Coronary artery (tissue), 2 donors: Measurements from ENCODE around the gene BMPR1A.

Experiments used
- DNase-seq: peaks from one replicate; pipeline ENCODE4 v3.0.0-alpha.2; 2017; ENCODE audit warnings: low spot score
- H3K27ac ChIP-seq, 2 donors: fragments of 200-600 bp; sonication (generic); one replicate each; pipeline ENCODE4 v1.5.1; 2016 to 2019
- H3K4me3 ChIP-seq: fragments of 200-600 bp; sonication (generic); 2 replicates; pipeline ENCODE4 v1.5.1; 2016; ENCODE audit warnings: mild to moderate bottlenecking, moderate library complexity
- TF ChIP-seq, protein P1 (sequence below): fragments of 200-600 bp; sonication (generic); IDR thresholded peaks from one replicate; pipeline ENCODE4 v1.5.1; 2019; ENCODE audit warnings: antibody characterized with exemption

BMPR1A gene

DNA sequence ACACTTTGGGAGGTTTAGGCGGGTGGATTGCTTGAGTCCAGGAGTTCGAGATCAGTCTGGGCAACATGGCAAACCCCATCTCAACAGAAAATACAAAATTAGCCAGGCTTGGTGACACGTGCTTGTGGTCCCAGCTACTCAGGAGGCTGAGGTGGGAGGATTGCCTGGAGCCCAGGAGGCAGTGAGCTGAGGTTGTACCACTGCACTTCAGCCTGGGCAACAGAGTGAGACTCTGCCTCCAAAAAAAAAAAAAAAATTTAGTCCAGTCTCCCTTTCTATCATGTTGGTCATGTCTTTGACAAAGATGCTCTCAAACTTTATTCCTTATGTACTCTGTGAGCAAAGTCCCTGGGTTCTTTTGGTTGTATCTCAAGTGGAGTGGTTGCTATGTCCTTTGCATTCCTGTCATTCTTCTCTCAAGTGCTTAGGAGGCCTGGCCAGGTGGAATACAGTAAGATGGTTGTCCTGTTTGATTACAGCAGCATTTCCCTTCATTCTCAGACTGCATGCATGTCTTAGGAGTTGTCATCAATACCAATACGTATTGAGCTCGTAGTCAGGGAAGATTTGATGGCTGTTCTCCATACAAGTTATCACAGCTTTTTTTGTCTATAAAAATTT lies 115.3 kb downstream of the BMPR1A start:
- no peak overlapping the region for H3K4me3 ChIP-seq
- H3K27ac ChIP-seq: no peak overlapping the region
- no peak for DNase-seq
- TF ChIP-seq, protein P1, sequence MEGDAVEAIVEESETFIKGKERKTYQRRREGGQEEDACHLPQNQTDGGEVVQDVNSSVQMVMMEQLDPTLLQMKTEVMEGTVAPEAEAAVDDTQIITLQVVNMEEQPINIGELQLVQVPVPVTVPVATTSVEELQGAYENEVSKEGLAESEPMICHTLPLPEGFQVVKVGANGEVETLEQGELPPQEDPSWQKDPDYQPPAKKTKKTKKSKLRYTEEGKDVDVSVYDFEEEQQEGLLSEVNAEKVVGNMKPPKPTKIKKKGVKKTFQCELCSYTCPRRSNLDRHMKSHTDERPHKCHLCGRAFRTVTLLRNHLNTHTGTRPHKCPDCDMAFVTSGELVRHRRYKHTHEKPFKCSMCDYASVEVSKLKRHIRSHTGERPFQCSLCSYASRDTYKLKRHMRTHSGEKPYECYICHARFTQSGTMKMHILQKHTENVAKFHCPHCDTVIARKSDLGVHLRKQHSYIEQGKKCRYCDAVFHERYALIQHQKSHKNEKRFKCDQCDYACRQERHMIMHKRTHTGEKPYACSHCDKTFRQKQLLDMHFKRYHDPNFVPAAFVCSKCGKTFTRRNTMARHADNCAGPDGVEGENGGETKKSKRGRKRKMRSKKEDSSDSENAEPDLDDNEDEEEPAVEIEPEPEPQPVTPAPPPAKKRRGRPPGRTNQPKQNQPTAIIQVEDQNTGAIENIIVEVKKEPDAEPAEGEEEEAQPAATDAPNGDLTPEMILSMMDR: no peak

DNA sequence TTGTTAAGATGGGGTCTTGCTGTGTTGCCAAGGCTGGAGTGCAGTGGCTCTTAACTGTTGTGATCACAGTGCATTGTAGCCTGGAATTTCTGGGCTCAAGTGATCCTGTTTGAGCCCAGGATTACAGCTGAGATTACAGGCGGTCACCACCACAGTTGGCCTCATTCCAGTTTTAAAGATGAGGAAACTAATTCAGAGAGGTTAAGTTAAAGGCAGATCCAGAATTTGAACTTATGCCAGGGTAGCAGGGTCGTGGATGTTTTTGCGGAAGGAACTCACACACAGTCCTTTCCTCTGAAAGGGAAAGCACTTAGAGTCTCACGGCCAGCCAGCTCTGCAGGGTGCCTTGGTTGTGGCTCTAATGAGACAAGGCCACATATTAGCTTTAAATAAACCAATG lies 116.3 kb downstream of the BMPR1A start:
- Histone ChIP-seq H3K4me3 (no peak overlapping the region), H3K27ac (no peak overlapping the region)
- TF ChIP-seq, protein P1: no peak
- DNase-seq: no peak

DNA sequence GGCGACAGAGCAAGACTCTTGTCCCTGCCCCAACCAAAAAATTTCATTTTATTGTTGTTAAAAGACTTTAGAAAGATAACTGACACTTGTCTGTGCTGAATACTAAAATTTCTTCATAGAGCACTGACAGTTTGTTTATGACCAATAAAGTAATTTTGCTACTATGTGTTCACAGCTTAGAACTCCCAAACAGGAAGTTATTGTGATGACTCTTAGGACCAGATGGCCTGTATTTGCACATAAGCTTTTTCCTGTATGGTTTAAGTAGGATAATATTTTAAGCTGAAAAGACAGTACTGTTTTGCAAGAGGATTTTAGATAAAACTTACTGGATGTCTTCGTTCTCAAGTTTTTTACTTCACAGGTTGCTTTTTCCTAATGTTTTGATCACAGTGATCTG lies 120.3 kb downstream of the BMPR1A start:
- TF ChIP-seq, protein P1: no peak
- H3K4me3 ChIP-seq: no peak overlapping the region
- DNase-seq: no peak
- no peak overlapping the region for H3K27ac ChIP-seq

DNA sequence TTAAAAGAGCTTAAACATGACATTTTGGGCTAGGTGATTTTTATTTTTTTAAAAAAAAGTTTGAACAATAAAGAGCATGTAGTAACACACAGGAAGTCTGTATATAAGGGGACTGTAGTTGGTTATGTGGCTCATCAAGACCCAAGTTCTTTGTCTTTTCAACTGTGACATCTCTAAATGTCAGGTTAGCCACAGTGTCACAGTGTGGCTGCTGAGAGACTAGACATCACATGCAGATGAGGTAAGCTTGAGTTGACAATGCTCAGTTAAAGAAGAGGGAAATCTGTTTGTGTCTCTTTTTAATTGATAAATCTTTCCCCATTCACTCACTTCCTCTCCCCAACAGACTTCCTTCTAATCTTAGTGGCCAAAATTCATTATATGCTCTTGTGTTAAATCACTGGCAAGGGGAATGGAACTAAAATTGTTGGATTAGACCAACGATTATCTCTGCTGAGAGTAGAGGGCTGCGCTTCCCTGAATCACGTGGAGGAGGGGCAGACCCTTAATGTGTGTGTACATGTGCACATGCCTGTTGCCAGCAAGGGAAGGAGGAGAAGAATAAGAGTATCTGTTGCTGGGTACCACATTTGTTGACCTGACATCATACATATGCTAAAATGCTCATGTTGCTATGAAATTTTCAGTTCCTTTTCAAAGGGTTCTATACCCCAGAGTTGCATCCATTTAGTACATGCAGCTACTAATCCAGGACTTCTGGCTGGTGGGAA lies 122.7 kb downstream of the BMPR1A start:
- DNase-seq: no peak
- H3K4me3 ChIP-seq: no peak overlapping the region
- TF ChIP-seq, protein P1: no peak
- H3K27ac ChIP-seq: no peak overlapping the region

DNA sequence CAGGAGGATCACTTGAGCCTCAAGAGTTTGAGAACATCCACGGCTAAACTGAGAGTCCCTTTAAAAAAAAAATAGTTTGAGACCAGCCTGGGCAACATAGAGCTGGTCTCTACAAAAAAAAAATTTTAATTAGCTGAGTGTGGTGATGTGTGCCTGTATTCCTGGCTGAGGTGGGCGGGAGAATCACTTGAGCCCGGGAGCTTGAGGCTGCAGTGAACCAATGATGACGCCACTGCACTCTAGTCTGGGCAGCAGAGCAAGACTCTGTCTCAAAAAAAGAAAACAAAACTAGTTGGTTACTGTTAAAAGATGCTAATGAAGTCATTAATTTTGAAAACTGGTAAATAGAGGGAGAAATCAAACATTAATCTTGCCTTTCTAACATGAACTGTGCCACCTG lies 124.6 kb downstream of the BMPR1A start:
- Histone ChIP-seq H3K4me3 (no peak overlapping the region), H3K27ac (no peak overlapping the region)
- TF ChIP-seq, protein P1: no peak
- no peak for DNase-seq

DNA sequence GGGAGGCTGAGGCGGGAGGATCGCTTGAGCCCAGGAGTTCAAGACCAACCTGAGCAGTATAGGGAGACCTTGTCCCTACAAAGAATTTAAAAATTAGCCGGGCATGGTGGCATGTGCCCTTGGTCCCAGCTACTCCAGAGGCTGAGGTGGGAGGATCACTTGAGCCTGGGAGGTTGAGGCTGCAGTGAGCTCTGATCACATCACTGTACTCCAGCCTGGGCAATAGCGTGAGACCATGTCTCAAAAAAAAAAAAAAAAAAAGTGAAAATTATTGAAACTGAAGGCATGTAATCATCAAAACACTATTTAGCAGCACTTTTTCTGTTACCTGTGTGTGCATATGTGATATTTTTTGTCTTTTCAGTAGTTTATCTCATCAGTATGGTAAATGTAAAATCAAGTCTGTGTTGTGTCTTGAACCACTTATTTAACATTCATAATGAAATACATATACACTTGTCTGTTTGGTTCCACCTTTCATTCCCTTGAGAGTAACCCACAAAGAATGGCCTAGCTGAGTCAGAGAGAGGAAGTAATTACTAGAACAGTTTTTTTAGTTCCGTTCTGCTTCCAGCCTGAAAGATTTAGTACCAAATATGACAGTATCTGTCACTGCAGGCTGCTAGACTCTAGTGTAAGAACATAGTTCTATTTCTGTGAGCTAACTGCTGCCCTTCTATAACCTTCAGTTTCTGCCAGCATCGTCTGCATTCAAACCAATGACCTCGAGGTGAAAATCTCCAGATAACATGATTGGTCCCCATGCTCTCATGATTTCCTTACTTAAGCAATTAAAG lies 132.4 kb downstream of the BMPR1A start:
- TF ChIP-seq, protein P1: no peak
- H3K27ac ChIP-seq: peak overlapping the region; percentile 30 to 64
- DNase-seq: no peak
- H3K4me3 ChIP-seq: no peak overlapping the region
